ELF-1 (cell line): ENCODE data around the gene PPM1A.
"Not testable (repeated sequence)": the region's sequence is repeated elsewhere in the genome, so short reads cannot be mapped to it uniquely, and the experiment has no call there.

Experiments
- DNase-seq: peaks from one replicate; pipeline ENCODE4 v3.0.0-alpha.2; 2016; ENCODE audit warnings: low read depth, low spot score

The PPM1A gene

GRCh38 chr14:60320860-60321259 is 71.8 kb downstream of the PPM1A start:
- not testable (repeated sequence) for DNase-seq

- DNase-seq, result no peak
These were observed 74.3 kb downstream of the PPM1A start for GRCh38 chr14:60323199-60323896.

DNA sequence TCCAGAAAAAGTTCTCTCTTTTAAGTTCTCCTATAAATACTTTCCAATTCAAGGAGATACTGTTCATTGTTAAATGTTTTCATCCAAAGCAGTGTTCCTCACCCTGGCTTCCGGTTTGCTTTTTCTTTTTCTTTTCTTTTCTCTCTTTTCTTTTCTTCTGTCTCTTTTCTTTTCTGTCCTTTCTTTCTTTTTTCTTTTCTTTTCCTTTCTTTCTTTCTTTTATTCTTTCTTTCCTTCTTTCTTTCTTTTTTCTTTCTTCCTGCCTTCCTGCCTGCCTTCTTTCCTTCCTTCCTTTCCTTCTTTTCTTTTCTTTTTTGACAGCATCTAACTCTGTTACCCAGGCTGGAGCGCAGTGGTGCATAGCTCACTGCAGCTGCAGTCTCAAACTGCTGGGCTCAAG is 75.8 kb downstream of the PPM1A start:
- DNase-seq, result no peak

- DNase-seq, result no peak
These were observed 77.3 kb downstream of the PPM1A start for GRCh38 chr14:60326274-60326673.

GRCh38 chr14:60327447-60328331 is 78.7 kb downstream of the PPM1A start:
- DNase-seq, result peak; percentile 41

DNA sequence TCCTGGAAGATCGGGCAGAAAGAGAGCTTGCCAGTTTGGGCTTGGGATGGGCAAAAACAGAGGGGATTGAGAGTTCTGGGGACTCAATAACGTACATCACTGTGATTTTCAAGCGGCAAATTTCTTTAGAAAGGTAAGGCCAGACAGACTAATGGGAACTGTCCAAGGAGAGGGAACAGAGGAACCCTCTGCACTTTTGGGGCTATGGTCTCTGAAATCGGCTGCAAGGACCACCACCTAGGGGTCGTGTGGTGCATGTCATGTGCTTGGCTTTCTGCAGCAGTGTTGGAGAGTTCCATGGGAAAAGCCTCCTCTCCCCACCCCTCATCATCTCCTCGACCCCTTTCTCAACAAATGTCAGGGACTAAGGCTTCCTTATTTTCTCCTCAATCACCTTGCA is 79.6 kb downstream of the PPM1A start:
- peak; percentile 47 for DNase-seq

DNA sequence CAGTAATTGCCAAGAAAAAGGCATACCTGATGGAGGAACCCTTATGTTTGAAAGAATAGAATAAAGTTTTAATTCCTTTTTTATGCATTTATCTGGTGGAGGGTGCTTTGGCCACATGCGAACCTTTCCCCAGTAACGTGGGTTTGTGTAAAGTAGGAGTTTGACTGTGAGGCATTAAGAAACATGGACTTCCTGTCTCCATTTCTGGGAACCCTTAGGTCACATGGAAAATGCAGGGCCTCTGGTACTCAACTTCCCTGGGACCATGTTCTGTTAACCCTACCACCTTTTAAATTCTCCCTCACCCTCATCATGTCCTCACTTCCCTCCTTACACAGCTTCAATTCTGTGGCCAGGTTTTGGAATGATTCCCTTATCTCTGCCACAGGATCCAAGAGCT is 80.3 kb downstream of the PPM1A start:
- no peak for DNase-seq

GRCh38 chr14:60331201-60332045 is 82.4 kb downstream of the PPM1A start:
- peak; percentile 83 for DNase-seq

DNA sequence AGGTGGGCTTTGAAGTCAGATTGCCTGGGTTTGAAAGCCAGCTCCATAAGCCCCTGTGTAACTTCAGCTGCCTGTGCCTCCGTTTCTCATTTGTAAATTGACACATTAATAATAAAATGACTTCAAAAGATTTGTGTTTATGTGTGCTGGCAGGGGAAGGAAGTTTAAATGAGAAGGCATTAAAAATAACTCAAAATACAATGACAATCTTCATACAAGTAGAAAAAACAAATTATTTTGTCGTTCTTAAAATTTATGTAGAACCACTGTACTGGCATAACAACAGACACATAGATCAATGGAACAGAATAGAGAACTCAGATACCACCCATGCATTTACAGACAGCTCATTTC is 83.0 kb downstream of the PPM1A start:
- DNase-seq, result no peak

DNA sequence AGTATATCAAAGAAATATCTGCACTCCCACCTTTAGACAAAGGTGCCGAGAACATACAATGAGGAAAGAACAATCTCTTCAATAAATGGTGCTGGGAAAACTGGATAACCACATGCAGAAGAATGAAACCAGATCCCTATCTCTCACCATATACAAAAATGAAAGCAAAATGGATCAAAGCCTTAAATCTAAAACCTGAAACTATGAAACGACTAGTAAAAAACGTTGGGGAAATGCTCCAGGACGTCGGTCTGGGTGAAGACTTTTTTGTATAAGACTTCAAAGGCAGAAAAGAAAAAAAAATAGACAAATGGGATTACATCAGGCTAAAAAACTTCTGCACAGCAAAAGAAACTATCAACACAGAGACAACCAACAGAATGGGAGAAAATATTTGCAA is 83.8 kb downstream of the PPM1A start:
- no peak for DNase-seq

DNA sequence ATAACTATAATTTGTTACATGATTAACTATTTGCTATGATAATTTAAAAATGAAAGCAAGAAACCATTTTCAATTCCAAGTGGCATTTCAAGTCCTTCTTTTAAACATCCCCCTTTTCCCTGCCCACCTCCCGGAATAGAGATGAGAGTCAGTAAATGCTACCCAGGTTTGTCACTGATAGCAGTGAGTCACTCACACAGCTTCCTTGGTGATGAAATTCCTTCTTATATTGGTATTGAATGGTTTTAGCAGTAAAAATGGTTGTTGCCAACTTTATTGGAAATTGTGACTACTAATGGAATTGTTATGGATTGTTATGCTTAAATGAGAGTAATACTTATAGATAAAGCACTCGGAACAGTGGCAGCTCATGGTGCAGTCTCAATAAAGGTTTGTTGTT is 90.5 kb downstream of the PPM1A start:
- no peak for DNase-seq

- DNase-seq, result no peak
These were observed 94.6 kb downstream of the PPM1A start for GRCh38 chr14:60343571-60344071.

DNA sequence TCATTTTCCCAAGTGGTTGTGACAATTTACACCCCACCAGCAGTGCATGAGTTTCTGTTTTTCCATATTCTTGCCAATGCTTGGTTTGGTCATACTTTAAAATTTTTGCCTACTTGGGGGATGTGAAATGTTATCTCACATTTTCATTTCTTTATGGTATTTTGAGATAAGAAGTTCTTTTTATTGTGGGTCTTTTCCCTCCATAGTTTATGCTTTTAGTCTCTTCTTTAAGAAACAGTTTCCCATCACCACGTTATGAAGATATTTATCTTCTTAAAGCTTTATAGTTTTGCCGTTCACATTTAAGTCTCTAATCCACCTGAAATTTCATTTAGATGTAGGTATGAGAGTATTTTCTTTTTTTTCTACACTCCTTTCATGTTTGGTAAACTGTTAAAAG is 95.7 kb downstream of the PPM1A start:
- no peak for DNase-seq

- no peak for DNase-seq
These were observed 97.7 kb downstream of the PPM1A start for GRCh38 chr14:60346706-60347105.

- no peak for DNase-seq
These were observed 99.2 kb downstream of the PPM1A start for GRCh38 chr14:60348211-60348610.
